ENCODE data around the gene TMEM132E. TPM values are rescaled to one million over a fixed set of nuclear protein-coding genes. Genes with fewer than 3 reads are reported as not detected.

Gene TMEM132E
- total and polyA plus RNA-seq, 9 donors, result 0.08 to 0.40 (median 0.20) TPM; not detected in 2

DNA sequence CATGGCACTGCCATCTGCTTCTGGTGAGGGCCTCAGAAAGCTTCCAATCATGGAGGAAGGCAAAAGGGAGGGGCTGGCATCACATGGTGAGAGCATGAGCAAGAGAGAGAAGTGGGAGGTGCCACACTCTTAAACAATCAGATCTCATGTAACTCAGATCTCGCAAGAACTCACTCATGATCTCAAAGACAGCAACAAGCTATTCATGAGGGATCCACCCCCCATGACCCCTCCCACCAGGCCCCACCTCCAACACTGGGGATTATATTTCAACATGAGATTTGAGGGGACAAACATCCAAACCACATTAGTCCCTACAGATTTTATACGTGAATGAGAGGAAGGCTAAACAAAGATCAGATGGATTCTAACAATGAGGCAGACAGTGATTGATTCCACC, 8.9 kb upstream of the TMEM132E start:
- H3K27me3 ChIP-seq, result no peaks in the 10 kb centered on the region
- intact Hi-C loops (cut with DNase I), result no loop called here
- no peaks in the 10 kb centered on the region for H3K9me3 ChIP-seq
- WGBS, 3 donors, result 26 to 43% (median 32%) methylated on average over 2 of the region's 2 CpGs
- H3K4me1 ChIP-seq (ENCODE audit: insufficient read depth), result no peaks in the 10 kb centered on the region
- TF ChIP-seq, protein P1, sequence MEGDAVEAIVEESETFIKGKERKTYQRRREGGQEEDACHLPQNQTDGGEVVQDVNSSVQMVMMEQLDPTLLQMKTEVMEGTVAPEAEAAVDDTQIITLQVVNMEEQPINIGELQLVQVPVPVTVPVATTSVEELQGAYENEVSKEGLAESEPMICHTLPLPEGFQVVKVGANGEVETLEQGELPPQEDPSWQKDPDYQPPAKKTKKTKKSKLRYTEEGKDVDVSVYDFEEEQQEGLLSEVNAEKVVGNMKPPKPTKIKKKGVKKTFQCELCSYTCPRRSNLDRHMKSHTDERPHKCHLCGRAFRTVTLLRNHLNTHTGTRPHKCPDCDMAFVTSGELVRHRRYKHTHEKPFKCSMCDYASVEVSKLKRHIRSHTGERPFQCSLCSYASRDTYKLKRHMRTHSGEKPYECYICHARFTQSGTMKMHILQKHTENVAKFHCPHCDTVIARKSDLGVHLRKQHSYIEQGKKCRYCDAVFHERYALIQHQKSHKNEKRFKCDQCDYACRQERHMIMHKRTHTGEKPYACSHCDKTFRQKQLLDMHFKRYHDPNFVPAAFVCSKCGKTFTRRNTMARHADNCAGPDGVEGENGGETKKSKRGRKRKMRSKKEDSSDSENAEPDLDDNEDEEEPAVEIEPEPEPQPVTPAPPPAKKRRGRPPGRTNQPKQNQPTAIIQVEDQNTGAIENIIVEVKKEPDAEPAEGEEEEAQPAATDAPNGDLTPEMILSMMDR (IDR thresholded peaks at IDR 0.05), result no peak
- TF ChIP-seq POLR2A (IDR thresholded peaks at IDR 0.05), result no peak
- no peak for TF ChIP-seq EP300 (IDR thresholded peaks at IDR 0.05)
- DNase-seq, result no peak
- H3K36me3 ChIP-seq, result no peaks in the 10 kb centered on the region
- H3K27ac ChIP-seq, result no peak overlapping the region
- no peak overlapping the region for H3K4me3 ChIP-seq

DNA sequence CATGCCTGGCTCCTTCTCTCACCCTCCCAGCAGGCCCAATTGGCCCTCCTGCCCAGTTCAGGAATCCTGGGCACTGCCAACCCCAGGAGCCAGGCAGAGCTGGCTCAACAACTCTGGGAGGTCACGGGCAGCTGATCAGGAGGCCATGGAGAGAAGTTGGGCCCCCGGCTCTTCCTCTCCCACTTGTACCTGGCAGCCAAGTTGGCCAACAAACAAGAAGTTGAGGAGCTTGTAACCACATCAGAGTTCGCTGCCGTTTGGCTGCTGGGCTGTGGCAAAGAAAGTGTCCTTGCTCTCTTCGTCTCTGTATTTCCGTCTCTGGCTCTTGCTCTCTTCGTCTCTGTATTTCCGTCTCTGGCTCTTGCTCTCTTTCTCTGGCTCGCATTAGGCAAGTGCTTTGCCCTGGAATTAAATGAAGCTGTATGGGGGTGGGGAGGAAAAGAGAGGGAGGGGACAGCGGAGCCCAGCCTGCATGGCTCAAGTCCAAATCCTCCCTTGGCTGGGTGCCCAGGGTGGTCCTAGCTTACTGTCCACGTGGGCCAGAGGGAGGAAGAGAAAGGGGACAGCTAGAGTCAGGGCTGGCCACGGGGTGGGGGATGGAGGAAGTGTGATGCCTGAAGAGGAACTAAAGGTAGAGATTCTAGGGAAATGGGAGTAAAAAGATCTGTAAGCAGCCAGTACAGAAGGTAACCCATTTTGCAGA, 7.8 kb upstream of the TMEM132E start:
- intact Hi-C loops (cut with DNase I), result no loop called here
- no peaks in the 10 kb centered on the region for H3K9me3 ChIP-seq
- no peaks in the 10 kb centered on the region for H3K36me3 ChIP-seq
- no peak overlapping the region for H3K27ac ChIP-seq
- TF ChIP-seq POLR2A (IDR thresholded peaks at IDR 0.05) (no peak), EP300 (IDR thresholded peaks at IDR 0.05) (no peak)
- TF ChIP-seq, protein P1 (IDR thresholded peaks at IDR 0.05), result no peak
- H3K27me3 ChIP-seq, result no peaks in the 10 kb centered on the region
- no peak overlapping the region for H3K4me3 ChIP-seq
- WGBS, 3 donors, result 9 to 13% (median 10%) methylated on average over 12 of the region's 12 CpGs
- DNase-seq, result no peak
- no peaks in the 10 kb centered on the region for H3K4me1 ChIP-seq (ENCODE audit: insufficient read depth)

DNA sequence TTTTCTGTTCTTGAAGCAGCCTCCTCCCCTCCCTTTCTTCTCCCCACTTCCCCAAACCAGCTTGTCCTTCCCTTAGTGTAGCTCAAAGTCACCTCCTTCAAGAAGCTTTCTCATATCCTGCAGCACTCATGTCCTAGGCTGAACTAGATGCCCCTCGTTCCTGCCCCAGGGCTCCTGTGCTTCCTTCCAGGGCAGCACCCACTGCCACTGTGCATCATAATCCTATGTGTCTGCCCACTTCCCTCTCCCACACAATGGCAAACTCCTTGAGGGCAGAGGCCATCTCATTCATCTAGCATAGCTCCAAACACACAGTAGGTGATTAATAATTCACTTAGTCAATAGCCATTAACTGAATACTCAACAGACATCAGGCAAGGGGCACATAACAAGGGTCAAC, 6.9 kb upstream of the TMEM132E start:
- no peaks in the 10 kb centered on the region for H3K27me3 ChIP-seq
- H3K4me1 ChIP-seq (ENCODE audit: insufficient read depth), result no peaks in the 10 kb centered on the region
- TF ChIP-seq POLR2A (IDR thresholded peaks at IDR 0.05) (no peak), EP300 (IDR thresholded peaks at IDR 0.05) (no peak)
- TF ChIP-seq, protein P1 (IDR thresholded peaks at IDR 0.05), result no peak
- H3K4me3 ChIP-seq, result no peak overlapping the region
- no peaks in the 10 kb centered on the region for H3K9me3 ChIP-seq
- intact Hi-C loops (cut with DNase I), result no loop called here
- 66 to 80% (median 73%) methylated on average over 1 of the region's 1 CpG for WGBS, 3 donors
- H3K27ac ChIP-seq, result no peak overlapping the region
- no peaks in the 10 kb centered on the region for H3K36me3 ChIP-seq
- no peak for DNase-seq

DNA sequence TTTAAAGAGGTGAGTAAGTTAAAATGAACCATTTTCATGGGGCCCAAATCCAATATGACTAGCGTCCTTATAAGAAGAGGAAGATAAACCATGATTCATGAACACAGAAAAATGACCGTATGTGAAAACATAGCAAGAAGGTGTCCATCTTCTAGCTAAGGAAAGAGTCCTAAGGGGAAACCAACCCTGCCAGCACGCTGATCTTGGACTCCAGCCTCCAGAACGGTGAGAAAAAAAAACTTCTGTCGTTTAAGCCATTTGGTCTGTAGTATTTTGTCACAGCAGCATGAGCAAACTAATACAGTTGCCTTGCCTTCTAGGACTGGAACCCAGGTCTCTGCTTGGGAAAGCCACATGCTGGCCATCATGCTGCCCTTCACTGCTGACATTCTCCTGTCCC, 4.2 kb upstream of the TMEM132E start:
- Histone ChIP-seq H3K4me1 (ENCODE audit: insufficient read depth) (peaks cover 5% of the 10 kb centered on the region), H3K27me3 (no peaks in the 10 kb centered on the region), H3K27ac (no peak overlapping the region), H3K9me3 (no peaks in the 10 kb centered on the region), H3K36me3 (no peaks in the 10 kb centered on the region), H3K4me3 (no peak overlapping the region)
- WGBS, 3 donors, result 76 to 82% (median 78%) methylated on average over 5 of the region's 5 CpGs
- no peak for TF ChIP-seq POLR2A (IDR thresholded peaks at IDR 0.05)
- no peak for TF ChIP-seq EP300 (IDR thresholded peaks at IDR 0.05)
- TF ChIP-seq, protein P1 (IDR thresholded peaks at IDR 0.05), result no peak
- DNase-seq, result no peak
- intact Hi-C loops (cut with DNase I), result no loop called here
